Endothelial cell of coronary artery (primary cell): Measurements from ENCODE around the gene NBPF15. TPM values are rescaled to one million over a fixed set of nuclear protein-coding genes. Genes with fewer than 3 reads are reported as not detected.

ENCODE experiments used
- total RNA-seq: library from RNA; depleted of rRNA; stranded (reverse); fragments of >200 nt; gene quantifications from 2 replicates; pipeline ENCODE4 v1.2.3, GENCODE V29; 2014

NBPF15 gene
- total RNA-seq = 30.2 and 43.9 TPM in 2 replicates

GRCh38 chr1:144461136-144461759 lies at the start of gene NBPF15:
NBPF15 (minus strand) TSS chr1:144461669; CDS start chr1:144440003, 21,666 bp downstream.

Other genes with a start within 250 kb of the NBPF15 start
- not detected in 2 replicates for gene PPIAL4E, start 88.0 kb downstream of the NBPF15 start, total RNA-seq
- gene PPIAL4F, start 131.2 kb upstream of the NBPF15 start, total RNA-seq = not detected in 2 replicates